NCI-H748 treated with DMSO at 0.1 percent for 48 hours (cell line): ENCODE results near the gene ARHGEF17.

Source experiments
- DNase-seq: peaks from one replicate; lab custom pipeline; 2025; lab: John Stamatoyannopoulos, UW

Gene ARHGEF17

DNA sequence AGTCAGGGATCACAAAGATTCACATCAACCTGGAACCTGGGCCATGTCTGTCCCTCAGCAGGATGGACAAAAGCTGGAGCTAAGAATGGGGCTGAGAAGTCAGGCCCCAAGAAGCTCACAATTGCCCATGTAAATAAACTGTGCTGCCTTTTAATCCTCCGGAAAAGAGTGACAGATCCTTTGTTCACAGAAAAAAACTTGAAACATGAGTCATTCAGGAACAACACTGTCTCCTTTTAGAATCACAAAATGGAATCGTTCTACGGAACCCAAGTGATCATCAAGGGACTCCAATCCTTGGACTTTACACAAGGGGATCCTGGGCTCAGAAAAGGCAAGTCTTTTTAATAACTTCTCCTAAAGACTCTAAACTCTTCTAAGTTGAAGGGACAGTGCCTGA lies 104.2 kb downstream of the ARHGEF17 start:
- DNase-seq: no peak

DNA sequence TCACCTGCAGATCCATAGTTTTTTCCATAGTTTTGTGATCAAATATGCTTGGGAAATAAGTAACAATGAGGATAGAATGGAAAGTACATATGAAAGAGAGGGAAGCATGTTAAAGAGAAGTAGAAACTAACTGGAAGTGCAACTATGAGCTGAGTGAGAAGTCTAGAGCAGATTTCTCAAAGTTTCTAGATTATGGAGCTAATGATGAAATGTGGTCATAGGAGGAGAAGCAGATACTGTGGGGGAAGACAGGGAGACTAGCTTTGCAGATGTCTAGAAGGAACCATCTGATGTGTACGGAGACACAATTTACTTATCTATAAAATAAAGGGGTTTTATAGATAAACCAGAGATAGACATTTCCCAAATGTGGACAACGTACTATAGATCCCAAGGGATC lies 105.2 kb downstream of the ARHGEF17 start:
- DNase-seq: no peak

DNA sequence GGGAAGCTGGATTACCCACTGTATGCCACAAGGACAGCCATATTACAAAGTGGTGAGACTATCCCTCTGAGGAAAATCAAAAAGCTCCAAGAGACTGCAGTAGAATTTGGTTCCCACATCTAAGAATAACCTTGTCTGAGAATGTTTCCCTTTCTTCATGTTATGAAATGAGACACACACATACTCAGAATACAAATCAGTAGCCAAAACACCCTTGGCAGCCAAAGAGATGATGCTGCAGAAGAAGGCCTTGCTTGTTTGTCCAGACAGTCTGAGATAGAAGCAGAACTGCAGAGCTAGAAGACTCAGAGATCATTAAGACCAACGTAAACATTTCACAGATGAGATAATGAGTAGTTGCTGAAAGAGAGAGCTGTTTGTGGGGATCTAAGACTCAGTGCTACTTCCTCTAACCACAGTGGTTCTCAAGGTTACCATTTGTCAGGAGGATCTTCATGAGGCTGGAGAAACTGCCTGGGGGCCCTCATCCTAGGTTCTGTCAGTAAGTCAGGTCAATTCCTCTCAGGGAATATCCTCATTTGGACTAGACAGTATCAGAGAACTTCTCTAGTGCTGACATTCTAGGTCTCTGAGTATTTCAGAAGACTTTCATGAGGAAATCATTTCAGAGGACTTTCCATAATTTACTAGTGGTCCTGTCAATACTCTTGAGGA lies 107.0 kb downstream of the ARHGEF17 start:
- DNase-seq: no peak

DNA sequence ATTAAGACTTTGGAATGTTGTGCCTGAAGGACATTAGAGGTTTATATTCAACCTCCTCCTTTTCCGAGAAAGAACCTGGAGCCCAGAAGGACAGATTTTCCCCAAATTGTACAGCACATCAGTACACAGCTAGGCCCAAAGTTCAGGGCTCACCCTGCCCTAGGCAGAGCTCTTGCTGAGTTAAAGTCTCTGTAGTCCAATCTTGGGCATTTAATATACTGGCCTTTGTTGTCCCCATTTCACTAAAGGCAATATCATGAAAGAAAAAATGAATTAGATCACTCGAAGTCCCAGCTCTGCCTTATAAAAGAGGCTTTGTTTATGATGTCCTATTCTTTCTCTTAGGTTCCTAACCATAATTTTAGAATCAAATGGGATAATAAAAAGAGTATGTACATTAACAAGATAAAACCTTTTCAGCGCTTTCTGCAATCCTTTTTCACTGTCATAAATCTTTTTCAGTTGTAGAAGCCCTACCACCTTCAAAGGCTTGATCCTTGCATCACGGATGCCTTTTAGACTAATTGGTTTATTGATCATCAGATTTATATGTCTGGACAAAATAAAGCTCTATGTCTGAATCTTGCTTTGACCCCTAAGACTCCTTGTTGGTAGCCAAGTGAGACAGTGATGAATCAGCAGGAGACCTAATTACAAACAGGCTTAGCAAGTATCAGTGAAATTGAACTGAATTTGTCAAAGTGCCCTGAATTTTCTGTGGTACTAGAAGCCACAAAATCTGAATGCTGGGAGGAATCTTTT lies 108.0 kb downstream of the ARHGEF17 start:
- DNase-seq: no peak

DNA sequence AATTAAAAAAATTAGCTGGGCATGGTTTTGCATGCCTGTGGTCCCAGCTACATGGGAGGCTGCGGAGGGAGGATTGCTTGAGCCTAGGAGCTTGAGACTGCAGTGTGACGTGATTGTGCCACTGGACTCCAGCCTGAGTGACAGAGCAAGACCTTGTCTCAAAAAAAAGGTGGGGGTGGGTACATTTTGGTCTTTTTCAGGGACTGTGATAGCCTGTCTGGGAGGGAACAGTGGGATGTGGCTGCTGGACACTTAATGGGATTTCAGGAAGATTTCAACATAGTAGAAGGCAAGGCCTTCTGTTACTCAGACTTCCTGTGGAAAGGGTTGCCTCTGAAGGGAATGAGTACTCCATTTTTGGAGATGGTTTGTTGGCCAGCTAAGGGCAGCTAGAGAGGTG lies 108.7 kb downstream of the ARHGEF17 start:
- DNase-seq: no peak
